Skin of body (tissue), 2 donors: ENCODE results near the gene CCDC51. TPM values are rescaled to one million over a fixed set of nuclear protein-coding genes. Genes with fewer than 3 reads are reported as not detected.

ENCODE experiments used
- DNase-seq: peaks from one replicate; lab custom pipeline; 2025; lab: John Stamatoyannopoulos, UW
- total RNA-seq: library from RNA; depleted of rRNA; stranded (reverse); fragments of >200 nt; gene quantifications from one replicate; pipeline ENCODE4 v1.2.3, GENCODE V29; 2014

CCDC51 gene
- total RNA-seq, 1 donor from 2014 or later = 6.7 TPM

GRCh38 chr3:48419597-48419996 lies 20.3 kb downstream of the CCDC51 start:
- no peak for DNase-seq

GRCh38 chr3:48419149-48419548 lies 20.8 kb downstream of the CCDC51 start:
- no peak for DNase-seq

DNA sequence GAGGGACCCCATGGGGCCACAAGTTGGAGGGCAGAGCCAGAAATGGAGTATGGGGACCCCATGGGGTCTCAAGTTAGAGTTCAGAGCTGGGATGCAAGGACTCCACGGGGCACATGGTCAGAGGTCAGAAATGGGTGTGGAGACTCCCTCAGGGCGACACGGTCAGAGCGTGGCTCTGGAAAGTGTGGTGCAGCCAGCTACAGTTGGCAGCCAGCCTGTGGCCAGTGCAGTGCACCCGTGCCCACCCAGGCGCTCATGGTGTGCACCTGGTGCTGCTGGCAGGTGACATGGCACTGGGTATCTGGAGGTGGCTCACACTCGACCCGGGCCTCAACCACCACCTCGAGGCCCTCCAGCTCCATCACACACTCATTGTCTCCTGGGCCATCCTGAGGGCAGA lies 21.3 kb downstream of the CCDC51 start:
- no peak for DNase-seq

DNA sequence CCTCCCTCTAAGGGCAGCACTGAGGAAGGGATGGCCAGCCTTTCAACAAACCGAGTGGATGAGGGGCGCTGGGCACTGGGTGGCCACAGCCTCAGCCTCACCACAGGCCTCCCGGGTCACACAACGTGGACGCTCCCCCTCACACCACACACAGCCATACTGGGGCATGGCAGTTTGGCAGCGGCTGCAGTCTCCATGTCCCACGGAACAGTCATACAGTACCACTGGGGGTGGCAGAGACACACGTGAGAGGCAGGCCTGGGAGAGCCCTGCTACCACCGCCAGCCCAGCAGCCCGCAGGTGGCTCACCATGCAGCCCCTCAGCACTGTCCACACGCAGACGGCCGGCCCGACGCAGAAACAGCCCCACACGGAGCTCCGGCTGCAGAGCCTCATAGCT lies 21.8 kb downstream of the CCDC51 start:
- no peak for DNase-seq

DNA sequence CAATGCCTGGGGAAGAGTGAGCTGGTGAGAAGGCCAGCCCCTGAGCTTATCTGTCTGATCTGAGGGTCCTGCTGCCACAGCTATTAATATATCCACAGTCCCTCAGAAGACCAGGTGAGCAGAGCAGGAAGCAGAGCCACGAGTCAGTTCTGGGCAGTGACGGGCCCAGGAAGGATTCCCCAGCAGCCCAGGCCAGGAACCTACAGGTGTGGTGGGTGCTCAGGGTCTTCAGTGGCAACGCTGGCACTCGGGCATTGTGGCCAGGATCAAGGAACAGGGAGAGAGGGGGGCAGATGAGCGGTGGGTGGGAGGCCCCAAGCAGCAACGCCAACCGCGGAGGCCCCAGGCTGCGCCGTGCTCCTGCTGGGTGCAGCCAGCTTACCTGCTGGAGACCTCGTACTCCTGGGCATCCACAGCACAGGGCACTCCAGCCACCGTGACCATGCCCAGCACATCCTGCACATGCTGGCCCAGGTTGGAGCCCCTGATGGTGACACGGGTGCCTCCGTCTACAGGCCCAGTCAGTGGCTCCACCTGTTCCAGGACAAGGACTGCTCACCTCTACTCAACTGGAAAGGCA lies 22.3 kb downstream of the CCDC51 start:
- DNase-seq = no peak

DNA sequence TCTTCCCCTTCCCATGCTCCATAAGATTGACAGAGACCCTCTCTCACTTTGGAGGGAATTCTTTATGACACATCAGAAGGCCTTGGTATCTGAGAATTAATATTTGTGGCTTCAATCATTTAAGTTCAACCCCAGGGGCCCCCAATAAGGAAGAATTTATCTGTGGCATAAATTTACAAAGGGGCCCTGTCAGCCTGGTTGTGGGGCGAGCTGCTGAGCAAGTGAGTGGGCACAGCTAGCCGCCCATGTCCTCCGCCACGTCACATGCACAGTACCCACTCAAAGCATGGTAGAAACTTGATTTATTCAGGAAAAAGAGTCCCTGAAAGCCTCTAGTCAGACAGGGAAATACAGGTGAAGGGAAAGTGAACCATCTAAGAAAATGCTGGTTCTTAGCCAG lies 23.4 kb downstream of the CCDC51 start:
- no peak for DNase-seq

DNA sequence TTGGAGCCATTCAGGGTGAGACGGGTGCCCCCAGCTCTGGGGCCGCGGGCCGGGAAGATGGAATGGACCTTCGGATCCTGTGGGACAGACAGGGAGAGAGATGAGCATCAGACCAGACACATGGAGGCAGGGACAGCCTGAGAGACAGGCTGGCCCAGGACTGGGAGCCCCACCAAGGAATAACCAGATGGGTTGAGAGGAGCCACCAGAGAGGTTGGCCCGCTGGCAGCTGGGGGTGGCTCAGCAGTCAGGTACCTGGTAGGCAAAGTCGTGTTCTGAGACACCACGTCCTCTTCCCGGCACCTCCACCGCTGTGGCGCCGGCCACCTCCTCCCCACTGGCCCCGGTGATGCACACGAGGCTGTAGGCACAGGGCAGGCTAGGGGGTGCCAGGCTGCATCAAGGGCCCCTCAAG lies 23.8 kb downstream of the CCDC51 start:
- no peak for DNase-seq

- DNase-seq = no peak
Observed at GRCh38 chr3:48415251-48415953, 24.5 kb downstream of the CCDC51 start.

GRCh38 chr3:48414376-48415250 lies 25.3 kb downstream of the CCDC51 start:
- no peak for DNase-seq

DNA sequence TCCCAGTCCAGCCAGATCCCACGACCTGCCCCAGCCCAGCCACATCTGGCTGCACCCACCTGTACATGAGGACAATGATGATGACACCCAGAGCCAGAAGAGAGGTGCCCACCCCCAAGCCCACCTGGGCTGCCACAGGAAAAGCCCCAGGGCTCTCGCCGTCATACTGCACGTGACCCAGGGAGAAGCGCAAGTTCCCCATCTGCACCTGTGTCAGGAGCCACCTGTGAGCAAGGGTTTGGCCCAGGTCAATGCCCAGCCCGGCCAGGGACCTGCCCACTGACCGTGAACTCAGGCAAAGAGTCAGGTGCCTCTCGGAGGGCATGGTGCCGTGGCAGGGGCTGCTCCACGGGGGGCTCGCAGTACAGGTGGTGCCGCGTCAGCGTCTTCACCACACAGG lies 26.3 kb downstream of the CCDC51 start:
- no peak for DNase-seq

GRCh38 chr3:48413086-48413485 lies 26.8 kb downstream of the CCDC51 start:
- DNase-seq = no peak

DNA sequence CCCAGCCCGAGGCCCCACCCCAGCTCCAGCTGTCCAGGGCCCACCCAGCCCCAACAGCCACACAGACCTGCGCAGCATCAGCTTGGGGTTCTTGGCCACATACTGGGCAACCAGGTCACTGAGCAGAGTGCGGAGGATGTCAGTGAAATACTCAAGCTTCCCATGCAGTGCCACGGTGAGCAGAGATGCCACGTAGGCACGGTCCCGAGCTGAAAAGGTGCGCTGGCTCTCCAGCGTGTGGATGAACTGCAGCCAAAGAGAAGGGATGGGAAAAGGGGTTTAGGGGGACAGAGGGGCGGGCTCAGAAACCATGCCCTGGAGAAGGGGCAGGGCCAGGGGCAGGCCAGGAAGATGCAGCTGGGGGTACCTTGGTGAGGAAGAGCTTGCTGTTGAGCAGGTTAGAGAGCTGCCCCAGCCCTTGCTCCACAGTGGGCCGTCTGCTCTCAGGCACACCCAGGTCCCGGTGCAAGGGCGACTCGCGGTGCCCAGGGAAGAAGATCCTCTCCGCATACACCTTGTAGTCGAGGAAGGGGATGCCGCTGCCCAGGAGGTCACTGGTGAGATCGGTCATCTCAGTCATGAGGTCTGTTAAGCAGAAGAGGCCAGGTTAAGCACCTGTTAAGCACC lies 27.4 kb downstream of the CCDC51 start:
- no peak for DNase-seq

- DNase-seq = no peak
Observed at GRCh38 chr3:48411606-48412374, 28.1 kb downstream of the CCDC51 start.

- no peak for DNase-seq
Observed at GRCh38 chr3:48411041-48411588, 28.8 kb downstream of the CCDC51 start.

DNA sequence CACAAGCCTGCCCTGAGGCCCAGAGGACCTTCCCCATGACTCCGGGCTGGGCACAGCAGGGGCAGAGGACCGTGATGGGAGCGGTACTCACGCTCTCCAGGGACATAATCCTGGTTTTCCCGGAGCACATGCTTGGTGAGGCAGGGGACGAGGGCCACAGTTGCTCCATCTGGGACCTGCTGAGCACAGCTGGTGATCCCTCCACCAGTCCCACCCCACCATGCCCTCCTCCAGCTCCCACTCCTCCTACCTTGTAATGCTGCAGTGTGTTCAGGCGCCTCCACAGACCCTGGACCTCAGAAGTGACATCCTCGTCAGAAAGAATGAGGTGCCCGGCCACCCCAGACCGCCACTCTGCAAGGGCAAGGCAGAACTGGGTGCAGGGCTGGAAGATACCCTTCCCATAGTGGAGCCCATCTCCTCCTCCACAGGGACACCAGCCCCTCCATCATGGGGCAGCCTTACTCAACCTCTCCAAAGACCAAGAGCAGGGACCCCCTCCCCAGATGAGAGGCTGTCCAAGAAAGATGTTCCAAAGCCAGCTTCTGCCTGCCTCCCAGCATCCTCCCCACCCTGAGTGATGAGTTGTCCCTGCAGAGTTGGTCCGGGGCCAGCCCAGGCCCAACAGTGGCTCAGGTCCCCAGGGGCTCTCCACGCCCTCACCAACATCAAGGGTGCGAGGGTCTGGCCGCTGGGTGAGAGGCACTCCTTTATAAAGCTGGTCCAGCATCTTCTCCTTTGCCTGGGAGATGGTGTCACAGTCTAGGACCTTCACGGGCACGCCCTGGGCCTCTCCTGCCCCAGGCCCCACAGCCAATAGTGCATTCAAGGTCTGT lies 29.5 kb downstream of the CCDC51 start:
- DNase-seq = no peak

DNA sequence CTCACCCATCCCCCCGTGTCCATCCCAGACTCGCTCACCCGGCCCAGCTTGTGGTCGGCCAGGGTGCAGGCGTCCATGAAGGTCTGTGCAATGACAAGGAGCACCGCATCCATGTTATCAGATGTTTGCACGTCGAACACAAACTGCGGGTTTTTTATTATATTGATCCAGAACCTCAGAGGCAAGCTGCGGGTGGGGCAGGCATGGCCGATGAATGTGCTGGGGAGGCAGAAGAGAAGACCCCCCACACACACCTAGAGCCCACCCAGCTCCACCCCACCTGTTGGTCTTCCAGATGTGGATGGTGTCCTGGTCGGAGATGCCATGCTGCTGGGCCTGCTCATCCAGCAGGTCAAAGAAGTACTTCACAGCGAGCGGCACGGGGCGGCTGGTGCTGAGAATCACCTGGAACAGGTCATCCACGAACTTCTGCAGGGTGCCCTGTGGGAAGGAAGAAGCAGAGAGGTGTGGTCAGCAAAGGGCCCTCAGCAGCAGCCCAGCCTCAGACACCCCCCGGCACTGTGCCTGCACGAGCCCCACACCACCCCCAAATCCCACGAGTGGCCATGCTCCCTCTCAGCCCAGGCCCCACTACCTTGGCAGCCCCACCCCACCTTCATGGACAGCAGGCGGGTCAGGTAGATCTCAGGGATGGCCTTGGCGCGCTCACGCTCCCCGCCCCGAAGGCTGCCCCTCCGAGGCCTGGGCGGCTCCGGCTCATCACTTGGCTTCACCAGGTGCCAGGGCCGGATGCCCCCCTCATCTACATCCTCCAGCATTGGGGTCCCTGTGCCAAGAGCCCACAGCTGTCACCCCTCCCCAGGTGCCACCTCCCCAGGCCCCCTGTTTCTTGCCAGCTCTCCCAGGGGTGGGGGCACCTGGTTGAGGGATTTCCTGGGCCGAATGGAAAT lies 30.4 kb downstream of the CCDC51 start:
- DNase-seq = no peak

GRCh38 chr3:48408823-48409281 lies 31.1 kb downstream of the CCDC51 start:
- DNase-seq = no peak

- no peak for DNase-seq
Observed at GRCh38 chr3:48407542-48408099, 32.3 kb downstream of the CCDC51 start.
